Measurements from ENCODE around the gene TBCE.
"Not testable (repeated sequence)": the region's sequence is repeated elsewhere in the genome, so short reads cannot be mapped to it uniquely, and the experiment has no call there.

TBCE gene

GRCh38 chr1:235455823-235456222, 88.6 kb downstream of the TBCE start:
- DNase-seq = no peak

DNA sequence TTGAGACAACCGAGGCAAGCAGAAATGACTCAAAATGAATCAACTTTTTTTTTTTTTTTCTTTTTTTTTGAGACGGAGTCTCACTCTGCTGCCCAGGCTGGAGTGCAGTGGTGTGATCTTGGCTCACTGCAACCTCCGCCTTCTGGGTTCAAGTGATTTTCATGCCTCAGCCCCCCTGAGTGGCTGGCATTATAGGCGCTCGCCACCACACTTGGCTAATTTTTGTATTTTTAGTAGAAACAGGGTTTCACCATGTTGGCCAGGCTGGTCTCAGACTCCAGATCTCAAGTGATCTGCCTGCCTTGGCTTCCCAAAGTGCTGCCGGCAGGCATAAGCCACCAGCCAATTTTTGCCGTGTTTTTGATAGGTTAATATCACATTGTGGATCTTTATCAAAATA, 90.6 kb downstream of the TBCE start:
- DNase-seq = not testable (repeated sequence)

GRCh38 chr1:235460770-235461169, 93.5 kb downstream of the TBCE start:
- DNase-seq = no peak

DNA sequence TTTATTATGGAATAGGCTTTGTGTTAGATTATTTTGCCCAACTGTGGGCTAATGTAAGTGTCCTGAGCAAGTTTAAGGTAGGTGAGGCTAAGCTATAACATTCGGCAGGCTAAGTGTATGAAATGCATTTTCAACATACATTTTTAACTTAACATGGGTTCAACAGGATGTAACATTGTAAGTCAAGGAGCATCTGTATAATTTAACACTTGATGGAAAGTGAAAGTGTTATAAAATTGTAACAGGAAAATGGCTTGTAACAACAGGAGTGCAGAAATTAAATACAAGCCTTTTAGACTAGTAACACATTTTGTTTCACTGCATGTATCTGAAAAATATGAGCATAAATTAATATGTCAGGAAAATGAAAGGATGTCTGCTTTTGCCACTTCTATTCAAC, 94.7 kb downstream of the TBCE start:
- no peak for DNase-seq

- not testable (repeated sequence) for DNase-seq
Measured at GRCh38 chr1:235462832-235463231, 95.6 kb downstream of the TBCE start.

- DNase-seq = no peak
Measured at GRCh38 chr1:235465066-235465465, 97.8 kb downstream of the TBCE start.

DNA sequence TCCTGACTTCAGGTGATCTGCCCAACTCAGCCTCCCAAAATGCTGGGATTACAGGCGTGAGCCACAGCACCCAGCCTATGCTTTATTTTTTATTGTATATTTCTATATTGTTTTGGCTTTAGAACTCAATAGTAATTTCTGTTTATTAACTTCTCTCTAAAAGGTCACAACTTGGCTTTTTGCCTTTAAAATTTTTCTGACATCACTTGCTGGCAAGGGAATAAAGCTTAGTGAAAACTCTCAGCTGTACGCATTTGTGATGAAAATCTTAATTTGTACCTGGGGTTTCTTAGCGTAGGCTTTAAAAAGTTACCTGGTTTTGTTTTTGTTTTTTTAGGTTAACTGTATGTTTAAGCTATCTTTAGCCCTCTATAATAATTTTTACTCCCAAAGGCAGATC, 100.8 kb downstream of the TBCE start:
- DNase-seq = no peak

DNA sequence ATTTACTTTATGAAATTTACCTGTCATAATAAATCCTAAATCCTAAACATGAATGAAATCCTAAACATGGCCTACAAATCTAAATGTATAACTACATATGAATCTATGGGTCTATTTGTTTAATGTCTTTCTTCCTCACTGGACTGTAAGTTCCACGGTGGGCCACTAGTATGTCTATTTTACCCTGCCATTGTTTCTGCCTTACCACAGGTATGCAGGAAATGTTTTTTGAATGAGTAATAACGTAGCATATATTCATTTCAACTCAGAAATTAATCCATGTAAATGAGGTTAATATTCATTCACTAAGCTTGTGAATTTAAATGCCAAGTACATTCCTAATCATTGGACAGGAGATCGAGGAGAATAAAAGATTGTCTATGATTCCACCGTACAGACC, 101.7 kb downstream of the TBCE start:
- no peak for DNase-seq

GRCh38 chr1:235469897-235470296, 102.7 kb downstream of the TBCE start:
- not testable (repeated sequence) for DNase-seq

DNA sequence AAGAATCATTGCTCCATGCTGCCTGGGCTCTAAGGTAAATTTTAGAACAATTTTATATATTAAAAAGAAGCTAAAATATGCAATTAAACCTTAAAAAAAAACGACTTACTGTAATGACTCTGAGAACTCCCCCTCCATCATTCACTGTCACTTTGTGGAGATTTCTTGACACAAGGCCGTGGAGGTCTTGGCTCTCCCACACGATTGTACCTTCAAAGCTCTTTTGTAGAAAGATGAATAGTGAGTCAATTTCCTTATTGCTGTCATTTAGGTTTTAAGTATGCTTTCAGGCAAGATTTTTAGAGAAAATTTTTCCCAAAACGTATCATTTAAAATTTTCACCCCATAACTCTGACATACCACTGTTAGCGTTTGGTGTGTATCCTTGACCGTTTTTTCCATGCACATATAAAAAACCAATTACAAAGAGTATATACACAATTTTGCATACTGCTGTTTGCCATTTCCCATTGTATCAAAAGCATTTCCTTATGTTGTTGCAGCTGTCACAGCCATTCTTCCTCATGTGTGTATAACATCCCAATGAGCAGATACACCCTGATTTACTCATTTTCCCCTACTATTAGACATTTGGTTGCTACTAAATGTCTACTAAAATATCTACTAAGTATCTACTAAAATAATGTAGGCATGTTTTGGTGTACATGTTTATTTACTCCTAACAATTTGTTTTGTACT, 103.7 kb downstream of the TBCE start:
- DNase-seq = no peak

DNA sequence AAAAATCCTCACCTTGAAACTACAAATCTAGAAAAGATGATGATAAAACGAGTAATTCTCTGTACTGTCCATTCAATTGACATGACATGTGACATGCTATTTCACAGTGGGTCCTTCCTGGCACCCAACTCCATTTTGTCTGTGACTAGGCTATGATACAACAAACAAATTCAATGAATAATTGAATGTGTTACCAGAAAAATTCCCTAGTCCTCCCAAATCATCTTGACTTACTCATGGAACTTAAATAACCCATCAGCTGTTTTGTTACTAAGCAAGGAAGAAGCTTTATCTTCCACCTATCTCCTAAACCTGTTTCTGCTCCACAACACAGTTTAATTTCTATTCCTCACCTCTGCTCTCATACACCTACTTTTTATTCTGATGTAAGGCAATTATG, 106.6 kb downstream of the TBCE start:
- no peak for DNase-seq

GRCh38 chr1:235483090-235483489, 115.9 kb downstream of the TBCE start:
- no peak for DNase-seq

GRCh38 chr1:235485558-235485957, 118.3 kb downstream of the TBCE start:
- DNase-seq = no peak

DNA sequence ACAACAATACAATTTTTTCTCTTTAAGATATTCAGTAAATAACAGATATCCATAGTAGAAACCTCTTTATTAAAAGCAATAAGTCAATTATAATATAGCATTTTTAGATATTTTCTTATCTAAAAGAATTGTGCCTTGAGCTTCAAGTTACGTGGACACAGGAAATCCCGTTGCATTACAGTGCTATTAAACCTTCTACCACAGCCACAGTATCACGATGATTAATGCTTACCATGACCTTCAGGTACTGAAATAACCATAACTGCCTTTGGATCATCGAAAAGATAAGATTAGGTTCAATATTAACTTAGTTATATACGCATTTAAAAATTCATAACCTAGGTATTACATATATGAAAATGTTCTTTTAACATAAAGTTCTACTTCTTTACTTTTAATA, 119.1 kb downstream of the TBCE start:
- DNase-seq = no peak

DNA sequence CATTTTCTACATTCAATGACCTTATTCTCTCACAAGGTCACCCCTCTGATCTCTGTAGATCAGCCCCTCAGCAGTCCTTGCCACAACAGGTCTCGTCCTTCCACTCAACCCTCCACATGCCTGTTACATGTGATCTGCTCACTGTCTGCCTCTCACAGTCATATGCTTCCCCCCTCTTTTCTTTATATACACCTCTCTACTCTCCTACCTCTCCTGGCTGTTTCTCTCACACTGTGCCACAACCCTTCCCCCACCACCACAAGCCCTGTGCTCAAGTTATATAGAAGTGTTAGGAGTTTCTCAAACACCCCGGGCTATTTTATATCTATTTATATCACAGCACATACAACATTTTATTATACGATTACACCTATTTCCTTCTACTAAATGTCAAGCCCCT, 124.4 kb downstream of the TBCE start:
- DNase-seq = no peak

DNA sequence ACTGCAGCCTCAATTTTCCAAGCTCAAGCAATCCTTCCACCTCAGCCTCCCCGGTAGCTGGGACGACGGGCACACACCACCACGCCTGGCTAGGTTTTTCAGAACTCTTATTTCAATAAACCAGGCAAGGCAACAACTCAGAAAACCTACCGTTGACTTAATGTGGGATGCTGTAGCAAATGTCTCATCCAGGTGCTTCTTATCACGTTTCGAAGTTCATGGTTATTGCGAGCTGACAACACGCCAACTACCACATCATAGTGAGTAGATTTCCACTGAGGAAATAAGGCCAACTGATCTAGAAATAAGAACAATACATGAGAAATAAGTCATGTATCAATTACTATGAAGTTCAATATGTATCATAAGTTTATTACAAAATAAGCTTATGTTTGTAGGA, 127.3 kb downstream of the TBCE start:
- DNase-seq = no peak

- DNase-seq = no peak
Measured at GRCh38 chr1:235495030-235495429, 127.8 kb downstream of the TBCE start.

- no peak for DNase-seq
Measured at GRCh38 chr1:235495551-235495950, 128.3 kb downstream of the TBCE start.

DNA sequence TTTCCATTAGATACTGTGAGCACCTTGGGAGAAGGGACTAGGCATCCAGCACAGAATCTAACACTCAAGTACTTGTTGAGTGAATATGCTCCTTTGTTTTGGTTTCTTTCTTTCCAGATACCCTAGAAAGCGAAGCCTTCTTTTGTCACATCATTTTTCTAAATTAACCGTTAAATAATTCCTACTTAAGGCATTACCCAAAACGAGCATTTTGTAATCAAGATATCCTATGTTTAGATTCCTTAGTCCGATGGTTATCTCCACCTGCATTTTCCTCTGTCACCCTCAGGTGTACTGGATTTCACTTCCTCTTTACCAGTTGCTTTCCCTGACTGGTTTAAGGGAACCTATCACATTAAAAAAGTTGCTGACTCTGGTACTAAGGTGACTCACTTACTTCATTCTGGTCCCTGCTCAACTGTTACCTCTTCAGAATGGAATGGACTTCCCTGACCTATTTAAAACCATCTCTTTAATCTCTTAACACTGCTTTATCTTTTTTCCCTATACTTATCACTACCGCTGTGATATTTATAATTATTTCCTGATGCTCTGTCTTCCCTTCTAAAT, 133.8 kb downstream of the TBCE start:
- DNase-seq = no peak
